ENCODE results near the gene NMB.
"Not testable (repeated sequence)": the region's sequence is repeated elsewhere in the genome, so short reads cannot be mapped to it uniquely, and the experiment has no call there.

The NMB gene

GRCh38 chr15:84690342-84690741, 32.3 kb upstream of the NMB start:
- no peaks in the 10 kb centered on the region for H3K27me3 ChIP-seq (ENCODE audit: insufficient read depth, poor library complexity, severe bottlenecking)
- DNase-seq (ENCODE audit: low read depth in 1 of 2, low spot score in 1 of 2), result no peak
- no peak overlapping the region for H3K4me3 ChIP-seq (replicated peaks; ENCODE audit: insufficient read depth, low read length)
- no peak overlapping the region for H3K27ac ChIP-seq (replicated peaks)
- TF ChIP-seq POLR2AphosphoS5 (IDR thresholded peaks at IDR 0.05; ENCODE audit: low read depth), result no peak
- TF ChIP-seq REST (IDR thresholded peaks at IDR 0.05; ENCODE audit: insufficient replicate concordance, low read depth), result no peak
- TF ChIP-seq CTCF (IDR thresholded peaks at IDR 0.05; ENCODE audit: insufficient read depth, low read length), result no peak
- no peak for TF ChIP-seq GABPA (IDR thresholded peaks at IDR 0.05; ENCODE audit: low read depth)
- TF ChIP-seq SPI1 (IDR thresholded peaks at IDR 0.05; ENCODE audit: borderline replicate concordance, low read depth), result no peak

GRCh38 chr15:84689858-84690257, 31.9 kb upstream of the NMB start:
- no peaks in the 10 kb centered on the region for H3K27me3 ChIP-seq (ENCODE audit: insufficient read depth, poor library complexity, severe bottlenecking)
- no peak for TF ChIP-seq REST (IDR thresholded peaks at IDR 0.05; ENCODE audit: insufficient replicate concordance, low read depth)
- TF ChIP-seq POLR2AphosphoS5 (IDR thresholded peaks at IDR 0.05; ENCODE audit: low read depth), result no peak
- no peak for TF ChIP-seq CTCF (IDR thresholded peaks at IDR 0.05; ENCODE audit: insufficient read depth, low read length)
- TF ChIP-seq SPI1 (IDR thresholded peaks at IDR 0.05; ENCODE audit: borderline replicate concordance, low read depth), result no peak
- TF ChIP-seq GABPA (IDR thresholded peaks at IDR 0.05; ENCODE audit: low read depth), result no peak
- no peak for DNase-seq (ENCODE audit: low read depth in 1 of 2, low spot score in 1 of 2)
- H3K4me3 ChIP-seq (replicated peaks; ENCODE audit: insufficient read depth, low read length), result no peak overlapping the region
- no peak overlapping the region for H3K27ac ChIP-seq (replicated peaks)

- H3K4me3 ChIP-seq (replicated peaks; ENCODE audit: insufficient read depth, low read length); H3K27me3 ChIP-seq (ENCODE audit: insufficient read depth, poor library complexity, severe bottlenecking); H3K27ac ChIP-seq (replicated peaks); DNase-seq (ENCODE audit: low read depth in 1 of 2, low spot score in 1 of 2): not testable (repeated sequence)
These were observed 28.4 kb upstream of the NMB start for GRCh38 chr15:84686446-84686845.

- no peak overlapping the region for H3K27ac ChIP-seq (replicated peaks)
- TF ChIP-seq GABPA (IDR thresholded peaks at IDR 0.05; ENCODE audit: low read depth) (no peak), POLR2AphosphoS5 (IDR thresholded peaks at IDR 0.05; ENCODE audit: low read depth) (no peak), SPI1 (IDR thresholded peaks at IDR 0.05; ENCODE audit: borderline replicate concordance, low read depth) (no peak), CTCF (IDR thresholded peaks at IDR 0.05; ENCODE audit: insufficient read depth, low read length) (no peak)
- H3K27me3 ChIP-seq (ENCODE audit: insufficient read depth, poor library complexity, severe bottlenecking), result no peaks in the 10 kb centered on the region
- H3K4me3 ChIP-seq (replicated peaks; ENCODE audit: insufficient read depth, low read length), result no peak overlapping the region
- DNase-seq (ENCODE audit: low read depth in 1 of 2, low spot score in 1 of 2), result no peak
These were observed 27.3 kb upstream of the NMB start for GRCh38 chr15:84685304-84685703.

Data from HL-60 (cell line).